Measurements from ENCODE around the gene CSMD2.

DNA sequence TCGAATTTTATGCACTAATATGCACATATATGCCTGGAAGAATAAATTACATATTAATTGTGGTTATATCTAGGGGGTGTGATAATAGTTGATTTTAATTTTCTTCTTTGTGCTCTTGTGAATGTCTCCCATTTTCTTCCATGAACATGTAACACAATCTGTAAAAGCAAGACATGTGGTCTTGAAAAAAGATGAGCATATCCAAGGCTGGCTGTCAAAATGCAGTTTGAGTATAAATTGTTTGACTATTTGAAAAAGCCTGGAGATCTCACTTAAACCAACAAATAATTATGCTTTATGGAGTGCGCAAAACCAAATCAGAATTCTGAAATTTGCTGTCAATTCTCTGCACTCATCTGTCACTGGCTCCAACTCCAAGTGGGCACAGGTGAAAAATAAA is 157.3 kb downstream of the CSMD2 start:
- TF ChIP-seq, protein P1, sequence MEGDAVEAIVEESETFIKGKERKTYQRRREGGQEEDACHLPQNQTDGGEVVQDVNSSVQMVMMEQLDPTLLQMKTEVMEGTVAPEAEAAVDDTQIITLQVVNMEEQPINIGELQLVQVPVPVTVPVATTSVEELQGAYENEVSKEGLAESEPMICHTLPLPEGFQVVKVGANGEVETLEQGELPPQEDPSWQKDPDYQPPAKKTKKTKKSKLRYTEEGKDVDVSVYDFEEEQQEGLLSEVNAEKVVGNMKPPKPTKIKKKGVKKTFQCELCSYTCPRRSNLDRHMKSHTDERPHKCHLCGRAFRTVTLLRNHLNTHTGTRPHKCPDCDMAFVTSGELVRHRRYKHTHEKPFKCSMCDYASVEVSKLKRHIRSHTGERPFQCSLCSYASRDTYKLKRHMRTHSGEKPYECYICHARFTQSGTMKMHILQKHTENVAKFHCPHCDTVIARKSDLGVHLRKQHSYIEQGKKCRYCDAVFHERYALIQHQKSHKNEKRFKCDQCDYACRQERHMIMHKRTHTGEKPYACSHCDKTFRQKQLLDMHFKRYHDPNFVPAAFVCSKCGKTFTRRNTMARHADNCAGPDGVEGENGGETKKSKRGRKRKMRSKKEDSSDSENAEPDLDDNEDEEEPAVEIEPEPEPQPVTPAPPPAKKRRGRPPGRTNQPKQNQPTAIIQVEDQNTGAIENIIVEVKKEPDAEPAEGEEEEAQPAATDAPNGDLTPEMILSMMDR (IDR thresholded peaks at IDR 0.05) = no peak
- TF ChIP-seq SP1 (CRISPR knock-in tag; conservative IDR thresholded peaks at IDR 0.05) (no peak), NFE2L1 (CRISPR knock-in tag; IDR thresholded peaks at IDR 0.05) (no peak)
- TF ChIP-seq, protein P2, sequence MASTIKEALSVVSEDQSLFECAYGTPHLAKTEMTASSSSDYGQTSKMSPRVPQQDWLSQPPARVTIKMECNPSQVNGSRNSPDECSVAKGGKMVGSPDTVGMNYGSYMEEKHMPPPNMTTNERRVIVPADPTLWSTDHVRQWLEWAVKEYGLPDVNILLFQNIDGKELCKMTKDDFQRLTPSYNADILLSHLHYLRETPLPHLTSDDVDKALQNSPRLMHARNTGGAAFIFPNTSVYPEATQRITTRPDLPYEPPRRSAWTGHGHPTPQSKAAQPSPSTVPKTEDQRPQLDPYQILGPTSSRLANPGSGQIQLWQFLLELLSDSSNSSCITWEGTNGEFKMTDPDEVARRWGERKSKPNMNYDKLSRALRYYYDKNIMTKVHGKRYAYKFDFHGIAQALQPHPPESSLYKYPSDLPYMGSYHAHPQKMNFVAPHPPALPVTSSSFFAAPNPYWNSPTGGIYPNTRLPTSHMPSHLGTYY (CRISPR knock-in tag; IDR thresholded peaks at IDR 0.05) = no peak
- TF ChIP-seq, protein P3, sequence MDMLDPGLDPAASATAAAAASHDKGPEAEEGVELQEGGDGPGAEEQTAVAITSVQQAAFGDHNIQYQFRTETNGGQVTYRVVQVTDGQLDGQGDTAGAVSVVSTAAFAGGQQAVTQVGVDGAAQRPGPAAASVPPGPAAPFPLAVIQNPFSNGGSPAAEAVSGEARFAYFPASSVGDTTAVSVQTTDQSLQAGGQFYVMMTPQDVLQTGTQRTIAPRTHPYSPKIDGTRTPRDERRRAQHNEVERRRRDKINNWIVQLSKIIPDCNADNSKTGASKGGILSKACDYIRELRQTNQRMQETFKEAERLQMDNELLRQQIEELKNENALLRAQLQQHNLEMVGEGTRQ (CRISPR knock-in tag; IDR thresholded peaks at IDR 0.05) = no peak

All from WTC11 (cell line).